Fibroblast of villous mesenchyme (primary cell): ENCODE measurements around the gene PRKCH. TPM values are rescaled to one million over a fixed set of nuclear protein-coding genes. Genes with fewer than 3 reads are reported as not detected.

Experiments used
- DNase-seq: peaks from one replicate; pipeline ENCODE4 v3.0.0-alpha.2; 2010; ENCODE audit warnings: low read depth
- H3K4me3 ChIP-seq: 2 replicates; pipeline ENCODE4 v1.5.1; 2011; ENCODE audit warnings: low read depth, mild to moderate bottlenecking, low read length
- total RNA-seq: library from RNA; depleted of rRNA; stranded (reverse); fragments of >200 nt; gene quantifications from 2 replicates; pipeline ENCODE4 v1.2.3, GENCODE V29; 2012
- TF ChIP-seq, protein P1 (sequence below): IDR thresholded peaks from 2 replicates; pipeline ENCODE4 v1.5.1; 2012; ENCODE audit warnings: low read depth, mild to moderate bottlenecking, low read length; ENCODE audit not compliant: insufficient read depth

Gene PRKCH
- total RNA-seq, 1 donor: 2.6 TPM

- H3K4me3 ChIP-seq: no peak overlapping the region
- DNase-seq: peak; percentile 87
- TF ChIP-seq, protein P1, sequence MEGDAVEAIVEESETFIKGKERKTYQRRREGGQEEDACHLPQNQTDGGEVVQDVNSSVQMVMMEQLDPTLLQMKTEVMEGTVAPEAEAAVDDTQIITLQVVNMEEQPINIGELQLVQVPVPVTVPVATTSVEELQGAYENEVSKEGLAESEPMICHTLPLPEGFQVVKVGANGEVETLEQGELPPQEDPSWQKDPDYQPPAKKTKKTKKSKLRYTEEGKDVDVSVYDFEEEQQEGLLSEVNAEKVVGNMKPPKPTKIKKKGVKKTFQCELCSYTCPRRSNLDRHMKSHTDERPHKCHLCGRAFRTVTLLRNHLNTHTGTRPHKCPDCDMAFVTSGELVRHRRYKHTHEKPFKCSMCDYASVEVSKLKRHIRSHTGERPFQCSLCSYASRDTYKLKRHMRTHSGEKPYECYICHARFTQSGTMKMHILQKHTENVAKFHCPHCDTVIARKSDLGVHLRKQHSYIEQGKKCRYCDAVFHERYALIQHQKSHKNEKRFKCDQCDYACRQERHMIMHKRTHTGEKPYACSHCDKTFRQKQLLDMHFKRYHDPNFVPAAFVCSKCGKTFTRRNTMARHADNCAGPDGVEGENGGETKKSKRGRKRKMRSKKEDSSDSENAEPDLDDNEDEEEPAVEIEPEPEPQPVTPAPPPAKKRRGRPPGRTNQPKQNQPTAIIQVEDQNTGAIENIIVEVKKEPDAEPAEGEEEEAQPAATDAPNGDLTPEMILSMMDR: no peak
Measured at GRCh38 chr14:61577506-61577931, 256.1 kb downstream of the PRKCH start.

DNA sequence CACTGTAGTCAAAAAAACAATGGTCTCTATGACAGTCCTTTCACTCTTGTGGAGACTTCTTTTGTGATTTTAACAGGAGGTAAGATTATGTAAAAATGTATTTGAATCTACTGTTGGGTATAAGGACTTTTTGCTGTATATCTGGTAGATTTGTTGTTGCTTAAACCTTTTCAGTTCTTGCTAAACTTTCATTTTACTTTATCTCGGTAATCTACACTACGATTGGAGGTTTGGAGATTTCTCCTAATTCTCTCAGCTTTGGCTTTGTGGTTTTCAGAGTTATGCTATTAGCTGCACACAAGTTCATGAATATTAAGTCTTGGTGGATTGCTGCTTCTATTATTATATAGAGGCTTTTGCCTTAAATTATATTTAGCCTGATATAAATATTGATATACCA lies 257.4 kb downstream of the PRKCH start:
- TF ChIP-seq, protein P1: no peak
- peak; percentile 86 for DNase-seq
- H3K4me3 ChIP-seq: no peak overlapping the region

- DNase-seq: peak; percentile 88
- TF ChIP-seq, protein P1: no peak
- H3K4me3 ChIP-seq: no peak overlapping the region
Measured at GRCh38 chr14:61581340-61581739, 260.0 kb downstream of the PRKCH start.

DNA sequence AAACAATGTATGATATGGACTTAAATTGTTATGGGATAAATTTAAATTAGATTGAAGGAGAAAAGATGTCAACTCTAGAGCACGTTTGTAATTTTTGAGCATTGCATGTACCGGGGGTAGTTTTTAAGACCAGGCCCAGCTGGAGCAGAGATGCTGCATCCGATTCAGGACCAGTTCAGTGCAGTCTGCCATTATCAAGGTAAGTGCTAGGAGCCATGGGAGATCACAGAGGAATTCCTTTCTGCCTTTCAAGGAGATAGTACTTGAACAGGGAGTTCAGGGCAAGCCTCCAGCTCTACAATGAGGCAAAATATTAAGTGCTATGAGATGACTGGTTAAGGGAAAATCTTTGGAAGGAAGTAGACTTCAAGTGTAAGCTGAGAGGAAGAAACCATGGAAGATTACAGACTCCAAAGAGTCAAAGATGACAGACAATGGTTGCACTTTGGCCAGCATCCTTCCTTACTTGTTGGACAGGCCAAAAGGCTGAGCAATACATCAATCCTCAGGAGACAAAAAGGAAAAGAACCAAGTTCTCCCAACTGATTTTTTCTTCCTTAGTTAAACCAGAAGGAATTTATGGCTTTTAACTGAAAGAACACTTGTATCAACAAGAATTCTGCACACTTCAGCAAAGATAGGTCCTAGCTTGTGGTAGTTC lies 260.7 kb downstream of the PRKCH start:
- no peak overlapping the region for H3K4me3 ChIP-seq
- TF ChIP-seq, protein P1: no peak
- peak; percentile 38 for DNase-seq

GRCh38 chr14:61582815-61583214 lies 261.4 kb downstream of the PRKCH start:
- TF ChIP-seq, protein P1: no peak
- H3K4me3 ChIP-seq: no peak overlapping the region
- DNase-seq: no peak

DNA sequence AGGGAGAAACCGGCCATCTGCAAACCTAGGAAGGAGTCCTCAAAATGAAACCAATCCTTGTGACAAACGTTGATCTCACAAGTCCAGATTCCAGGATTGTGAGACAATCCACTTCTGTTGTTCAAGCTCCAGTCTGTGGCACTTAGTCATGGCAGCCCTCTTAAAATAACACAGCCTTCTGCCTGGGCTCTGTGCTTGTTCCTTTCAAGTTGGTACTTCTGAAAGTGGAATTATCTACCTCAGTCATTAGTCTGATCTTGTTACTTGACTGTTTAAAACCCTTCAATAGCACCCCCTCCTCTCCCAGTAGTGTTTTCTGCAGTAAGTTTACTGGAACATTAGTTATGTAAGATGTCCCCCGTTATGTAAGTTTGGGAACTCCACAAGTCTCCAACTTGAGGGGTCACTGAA lies 263.0 kb downstream of the PRKCH start:
- peak; percentile 67 for DNase-seq
- no peak overlapping the region for H3K4me3 ChIP-seq
- TF ChIP-seq, protein P1: no peak
